HepG2 (cell line): Measurements from ENCODE around the gene PAK1IP1. TPM values are rescaled to one million over a fixed set of nuclear protein-coding genes. Genes with fewer than 3 reads are reported as not detected.

Experiments
- ARHGAP35 ChIP-seq: sonication (generic); formaldehyde crosslinking; IDR thresholded peaks from 2 replicates; pipeline ENCODE4 v1.9.0; 2022; ENCODE audit warnings: mild to moderate bottlenecking, inconsistent platforms, moderate library complexity, missing genetic modification reagents, borderline replicate concordance
- ATM ChIP-seq: fragments of 450-650 bp; IDR thresholded peaks from 2 replicates; pipeline ENCODE4 v1.7.1; 2017; ENCODE audit warnings: mild to moderate bottlenecking, borderline replicate concordance
- CCDC6 ChIP-seq: sonication (generic); formaldehyde crosslinking; IDR thresholded peaks from 2 replicates; pipeline ENCODE4 v1.8.1; 2022; ENCODE audit warnings: mild to moderate bottlenecking, missing genetic modification reagents, moderate library complexity
- EHMT2 ChIP-seq: fragments of 200-600 bp; sonication (generic); IDR thresholded peaks from 2 replicates; pipeline ENCODE4 v1.7.0; 2017; ENCODE audit warnings: antibody characterized with exemption, low read depth, low read length, borderline replicate concordance
- KLF12 ChIP-seq: sonication (generic); formaldehyde crosslinking; IDR thresholded peaks from 2 replicates; pipeline ENCODE4 v1.4.0; 2020; ENCODE audit warnings: missing genetic modification reagents, borderline replicate concordance
- KMT2B ChIP-seq: IDR thresholded peaks from 2 replicates; pipeline ENCODE4 v1.6.1; 2016; ENCODE audit warnings: missing genetic modification reagents, missing compliant biosample characterization
- MYNN ChIP-seq: sonication (generic); formaldehyde crosslinking; IDR thresholded peaks from 2 replicates; pipeline ENCODE4 v1.4.0; 2020; ENCODE audit warnings: mild to moderate bottlenecking, low read depth, missing genetic modification reagents
- NCOA2 ChIP-seq: sonication (generic); formaldehyde crosslinking; IDR thresholded peaks from 2 replicates; pipeline ENCODE4 v1.8.0; 2022; ENCODE audit warnings: inconsistent platforms
- POGZ ChIP-seq: sonication (generic); formaldehyde crosslinking; IDR thresholded peaks from 2 replicates; pipeline ENCODE4 v1.4.0; 2020; ENCODE audit warnings: mild to moderate bottlenecking, missing genetic modification reagents
- SRSF1 ChIP-seq: fragments of 200-400 bp; formaldehyde crosslinking; optimal IDR thresholded peaks from 2 replicates; pipeline ENCODE3; 2017; ENCODE audit warnings: mild to moderate bottlenecking, low read depth, low read length, moderate library complexity
- ZFY ChIP-seq: sonication (generic); formaldehyde crosslinking; IDR thresholded peaks from 2 replicates; pipeline ENCODE4 v1.4.0; 2020; ENCODE audit warnings: missing genetic modification reagents
- ZIK1 ChIP-seq: sonication (generic); formaldehyde crosslinking; IDR thresholded peaks from 2 replicates; pipeline ENCODE4 v1.5.0; 2020; ENCODE audit warnings: mild to moderate bottlenecking, low read depth, missing genetic modification reagents, borderline replicate concordance
- ZNF138 ChIP-seq: sonication (generic); formaldehyde crosslinking; IDR thresholded peaks from 2 replicates; pipeline ENCODE4 v1.5.0; 2020; ENCODE audit warnings: mild to moderate bottlenecking, low read depth, missing genetic modification reagents
- ZNF331 ChIP-seq: sonication (generic); formaldehyde crosslinking; IDR thresholded peaks from 2 replicates; pipeline ENCODE4 v1.4.0; 2020; ENCODE audit warnings: missing genetic modification reagents
- ZNF383 ChIP-seq: sonication (generic); formaldehyde crosslinking; IDR thresholded peaks from 2 replicates; pipeline ENCODE4 v1.4.0; 2020; ENCODE audit warnings: missing genetic modification reagents, mild to moderate bottlenecking, borderline replicate concordance
- ZNF546 ChIP-seq: sonication (generic); formaldehyde crosslinking; conservative IDR thresholded peaks from 2 replicates; pipeline ENCODE4 v1.8.1; 2023; ENCODE audit warnings: mild to moderate bottlenecking, missing genetic modification reagents
- ZNF652 ChIP-seq: IDR thresholded peaks from 2 replicates; pipeline ENCODE4 v1.6.1; 2016; ENCODE audit warnings: low read depth, borderline replicate concordance
- ZNF747 ChIP-seq: sonication (generic); formaldehyde crosslinking; IDR thresholded peaks from 2 replicates; pipeline ENCODE4 v1.8.1; 2023; ENCODE audit warnings: missing genetic modification reagents, mild to moderate bottlenecking, borderline replicate concordance
- polyA plus RNA-seq, 8 experiments: library from polyadenylated mRNA; depleted of rRNA in 3 of 8; stranded (reverse) in 7 of 8; unstranded in 1 of 8; fragments of >200 nt; fragmentation: Illumina TruSeq in 4 of 8; extraction: Trizol in 4 of 8; gene quantifications; 2 replicates each; pipeline versions ENCODE4 v1.2.1 to v1.2.3, GENCODE V29; 2011 to 2016; ENCODE audit warnings: low read depth in 4 of 8, missing spikeins in 1 of 8, mixed read lengths in 1 of 8; ENCODE audit not compliant: insufficient read depth in 1 of 8
- total RNA-seq, 5 experiments: library from RNA; depleted of rRNA; stranded (reverse); fragments of >200 nt; fragmentation: Illumina TruSeq; extraction: Trizol; gene quantifications; 2 replicates each; pipeline ENCODE4 v1.2.3, GENCODE V29; 2016; ENCODE audit warnings: low read depth in 1 of 5
- TF ChIP-seq, protein P1 (sequence below): IDR thresholded peaks from 2 replicates; pipeline ENCODE4 v1.6.1; 2018; ENCODE audit warnings: missing genetic modification reagents, mild to moderate bottlenecking, missing compliant biosample characterization
- TF ChIP-seq, protein P2 (sequence below): sonication (generic); formaldehyde crosslinking; conservative IDR thresholded peaks from 2 replicates; pipeline ENCODE4 v1.8.0; 2022; ENCODE audit warnings: missing genetic modification reagents
- TF ChIP-seq, protein P3 (sequence below): sonication (generic); formaldehyde crosslinking; IDR thresholded peaks from 2 replicates; pipeline ENCODE4 v1.4.0; 2020; ENCODE audit warnings: missing genetic modification reagents
- TF ChIP-seq, protein P4 (sequence below): sonication (generic); formaldehyde crosslinking; IDR thresholded peaks from 2 replicates; pipeline ENCODE4 v1.8.1; 2023; ENCODE audit warnings: mild to moderate bottlenecking, inconsistent platforms, moderate library complexity, missing genetic modification reagents, borderline replicate concordance
- TF ChIP-seq, protein P5 (sequence below): sonication (generic); formaldehyde crosslinking; IDR thresholded peaks from 2 replicates; pipeline ENCODE4 v1.8.0; 2023; ENCODE audit warnings: mild to moderate bottlenecking, missing genetic modification reagents

PAK1IP1 gene
- total and polyA plus RNA-seq, 2 of the 13 experiments (the other 11 are each of a cell fraction or from before 2014, with no cell fraction given): 23.4 to 66.2 TPM

DNA sequence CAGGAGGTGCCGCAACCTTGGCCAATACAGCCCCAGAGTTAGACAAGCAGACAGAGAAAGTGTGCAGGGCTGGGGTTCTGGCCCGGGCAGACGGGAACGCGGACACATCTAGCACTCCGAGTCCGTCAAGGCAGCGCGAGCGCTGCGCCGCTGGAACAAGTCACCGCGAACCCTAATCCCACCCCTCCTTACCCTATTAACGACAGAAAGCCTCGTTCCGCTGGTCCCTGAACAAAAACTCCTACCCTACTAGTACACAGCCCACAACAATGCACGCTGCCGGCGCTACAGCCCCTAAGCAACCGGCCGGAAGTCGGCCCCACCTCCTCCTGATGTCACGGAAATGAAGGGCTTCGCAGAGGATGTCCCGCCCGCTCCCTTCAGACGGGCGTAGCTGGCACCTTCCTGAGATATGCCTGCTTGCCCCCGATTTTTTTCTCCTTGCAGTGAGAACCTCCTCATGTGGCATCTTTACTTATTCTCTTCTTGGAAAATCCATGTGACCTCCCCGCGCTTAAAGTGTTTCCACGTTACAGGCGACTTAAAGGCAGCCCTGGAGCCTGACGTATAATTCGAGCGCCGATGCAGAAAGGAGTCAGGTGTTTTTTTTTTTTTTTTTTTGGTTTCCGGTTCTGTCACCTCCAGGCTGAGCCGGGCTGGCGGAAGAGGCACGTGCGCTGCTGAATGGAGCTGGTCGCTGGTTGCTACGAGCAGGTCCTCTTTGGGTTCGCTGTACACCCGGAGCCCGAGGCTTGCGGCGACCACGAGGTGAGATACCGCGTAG is at the start of gene PAK1IP1, which contains the start of gene C6orf52 (continued):
- TF ChIP-seq, protein P1, sequence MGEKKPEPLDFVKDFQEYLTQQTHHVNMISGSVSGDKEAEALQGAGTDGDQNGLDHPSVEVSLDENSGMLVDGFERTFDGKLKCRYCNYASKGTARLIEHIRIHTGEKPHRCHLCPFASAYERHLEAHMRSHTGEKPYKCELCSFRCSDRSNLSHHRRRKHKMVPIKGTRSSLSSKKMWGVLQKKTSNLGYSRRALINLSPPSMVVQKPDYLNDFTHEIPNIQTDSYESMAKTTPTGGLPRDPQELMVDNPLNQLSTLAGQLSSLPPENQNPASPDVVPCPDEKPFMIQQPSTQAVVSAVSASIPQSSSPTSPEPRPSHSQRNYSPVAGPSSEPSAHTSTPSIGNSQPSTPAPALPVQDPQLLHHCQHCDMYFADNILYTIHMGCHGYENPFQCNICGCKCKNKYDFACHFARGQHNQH (CRISPR knock-in tag): no peak; the same call in none of the 2 replicates
- no peak for TF ChIP-seq ARHGAP35 (CRISPR knock-in tag)
- TF ChIP-seq, protein P2, sequence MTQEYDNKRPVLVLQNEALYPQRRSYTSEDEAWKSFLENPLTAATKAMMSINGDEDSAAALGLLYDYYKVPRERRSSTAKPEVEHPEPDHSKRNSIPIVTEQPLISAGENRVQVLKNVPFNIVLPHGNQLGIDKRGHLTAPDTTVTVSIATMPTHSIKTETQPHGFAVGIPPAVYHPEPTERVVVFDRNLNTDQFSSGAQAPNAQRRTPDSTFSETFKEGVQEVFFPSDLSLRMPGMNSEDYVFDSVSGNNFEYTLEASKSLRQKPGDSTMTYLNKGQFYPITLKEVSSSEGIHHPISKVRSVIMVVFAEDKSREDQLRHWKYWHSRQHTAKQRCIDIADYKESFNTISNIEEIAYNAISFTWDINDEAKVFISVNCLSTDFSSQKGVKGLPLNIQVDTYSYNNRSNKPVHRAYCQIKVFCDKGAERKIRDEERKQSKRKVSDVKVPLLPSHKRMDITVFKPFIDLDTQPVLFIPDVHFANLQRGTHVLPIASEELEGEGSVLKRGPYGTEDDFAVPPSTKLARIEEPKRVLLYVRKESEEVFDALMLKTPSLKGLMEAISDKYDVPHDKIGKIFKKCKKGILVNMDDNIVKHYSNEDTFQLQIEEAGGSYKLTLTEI (CRISPR knock-in tag): no peak
- TF ChIP-seq, protein P3, sequence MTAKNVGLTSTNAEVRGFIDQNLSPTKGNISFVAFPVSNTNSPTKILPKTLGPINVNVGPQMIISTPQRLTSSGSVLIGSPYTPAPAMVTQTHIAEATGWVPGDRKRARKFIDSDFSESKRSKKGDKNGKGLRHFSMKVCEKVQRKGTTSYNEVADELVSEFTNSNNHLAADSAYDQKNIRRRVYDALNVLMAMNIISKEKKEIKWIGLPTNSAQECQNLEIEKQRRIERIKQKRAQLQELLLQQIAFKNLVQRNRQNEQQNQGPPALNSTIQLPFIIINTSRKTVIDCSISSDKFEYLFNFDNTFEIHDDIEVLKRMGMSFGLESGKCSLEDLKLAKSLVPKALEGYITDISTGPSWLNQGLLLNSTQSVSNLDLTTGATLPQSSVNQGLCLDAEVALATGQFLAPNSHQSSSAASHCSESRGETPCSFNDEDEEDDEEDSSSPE (CRISPR knock-in tag): peak; percentile 70; the same call in 1 of the 2 replicates
- peak; percentile 97 for TF ChIP-seq POGZ (CRISPR knock-in tag)
- 0 out of 2 replicates have a peak, but pooled peaks have one; percentile 22 for TF ChIP-seq ZIK1
- TF ChIP-seq ZNF383: no peak
- no peak for TF ChIP-seq ZNF138 (CRISPR knock-in tag)
- TF ChIP-seq ZNF747 (CRISPR knock-in tag): peak; percentile 61; the same call in 1 of the 2 replicates
- TF ChIP-seq ZFY (CRISPR knock-in tag): peak; percentile 77
- TF ChIP-seq, protein P4, sequence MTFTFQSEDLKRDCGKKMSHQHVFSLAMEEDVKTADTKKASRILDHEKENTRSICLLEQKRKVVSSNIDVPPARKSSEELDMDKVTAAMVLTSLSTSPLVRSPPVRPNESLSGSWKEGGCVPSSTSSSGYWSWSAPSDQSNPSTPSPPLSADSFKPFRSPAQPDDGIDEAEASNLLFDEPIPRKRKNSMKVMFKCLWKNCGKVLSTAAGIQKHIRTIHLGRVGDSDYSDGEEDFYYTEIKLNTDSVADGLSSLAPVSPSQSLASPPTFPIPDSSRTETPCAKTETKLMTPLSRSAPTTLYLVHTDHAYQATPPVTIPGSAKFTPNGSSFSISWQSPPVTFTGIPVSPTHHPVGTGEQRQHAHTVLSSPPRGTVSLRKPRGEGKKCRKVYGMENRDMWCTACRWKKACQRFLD (CRISPR knock-in tag): peak; percentile 68; the same call in 1 of the 2 replicates
- TF ChIP-seq ZNF546 (CRISPR knock-in tag): peak; percentile 32; the same call in 1 of the 2 replicates
- peak; percentile 23; the same call in 1 of the 2 replicates for TF ChIP-seq CCDC6
- peak; percentile 87; the same call in 1 of the 2 replicates for TF ChIP-seq MYNN
- TF ChIP-seq NCOA2 (CRISPR knock-in tag): peak; percentile 55
- peak; percentile 94; the same call in 1 of the 2 replicates for TF ChIP-seq KLF12
- TF ChIP-seq EHMT2: no peak
- TF ChIP-seq SRSF1: peak; percentile 82
- TF ChIP-seq ATM: no peak
- no peak; the same call in 1 of the 2 replicates for TF ChIP-seq ZNF652 (CRISPR knock-in tag)
- TF ChIP-seq KMT2B (CRISPR knock-in tag): peak; percentile 98
- peak; percentile 37; the same call in 1 of the 2 replicates for TF ChIP-seq ZNF331
- TF ChIP-seq, protein P5, sequence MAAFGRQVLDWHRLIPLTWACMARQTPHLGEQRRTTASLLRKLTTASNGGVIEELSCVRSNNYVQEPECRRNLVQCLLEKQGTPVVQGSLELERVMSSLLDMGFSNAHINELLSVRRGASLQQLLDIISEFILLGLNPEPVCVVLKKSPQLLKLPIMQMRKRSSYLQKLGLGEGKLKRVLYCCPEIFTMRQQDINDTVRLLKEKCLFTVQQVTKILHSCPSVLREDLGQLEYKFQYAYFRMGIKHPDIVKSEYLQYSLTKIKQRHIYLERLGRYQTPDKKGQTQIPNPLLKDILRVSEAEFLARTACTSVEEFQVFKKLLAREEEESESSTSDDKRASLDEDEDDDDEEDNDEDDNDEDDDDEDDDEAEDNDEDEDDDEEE (CRISPR knock-in tag): no peak
